GM18499 (cell line): ENCODE results near the gene S100A14.
"Not testable (repeated sequence)": the region's sequence is repeated elsewhere in the genome, so short reads cannot be mapped to it uniquely, and the experiment has no call there.

Experiments used
- ATAC-seq: cut with Tn5 transposase; IDR thresholded peaks from one replicate; pipeline ENCODE4 v1.9.1; 2021; ENCODE audit warnings: moderate number of reproducible peaks; ENCODE audit not compliant: insufficient read depth, unreplicated experiment

S100A14 gene

GRCh38 chr1:153640213-153640612, 24.1 kb upstream of the S100A14 start:
- not testable (repeated sequence) for ATAC-seq

- ATAC-seq: no peak
These were observed 23.2 kb upstream of the S100A14 start for GRCh38 chr1:153639280-153639679.

GRCh38 chr1:153638261-153638660, 22.1 kb upstream of the S100A14 start:
- ATAC-seq: no peak

- no peak for ATAC-seq
These were observed 20.2 kb upstream of the S100A14 start for GRCh38 chr1:153636312-153636711.

- ATAC-seq: no peak
These were observed 19.7 kb upstream of the S100A14 start for GRCh38 chr1:153635872-153636271.

GRCh38 chr1:153633754-153634665, 17.9 kb upstream of the S100A14 start, which contains the start of gene CHTOP:
Gene CHTOP, plus strand, starts transcription at chr1:153634066. Its CDS starts 2,523 bp downstream, at chr1:153636589.
- ATAC-seq: peak; percentile 73

- no peak for ATAC-seq
These were observed 17.1 kb upstream of the S100A14 start for GRCh38 chr1:153633161-153633753.

GRCh38 chr1:153631047-153632022, 15.2 kb upstream of the S100A14 start:
- ATAC-seq: no peak

GRCh38 chr1:153630384-153630783, 14.3 kb upstream of the S100A14 start:
- ATAC-seq: no peak

- ATAC-seq: no peak
These were observed 13.8 kb upstream of the S100A14 start for GRCh38 chr1:153629971-153630370.

GRCh38 chr1:153629343-153629665, 13.2 kb upstream of the S100A14 start:
- ATAC-seq: no peak

- no peak for ATAC-seq
These were observed 12.7 kb upstream of the S100A14 start for GRCh38 chr1:153628638-153629342.

- no peak for ATAC-seq
These were observed 11.8 kb upstream of the S100A14 start, which contains the start of gene S100A1 for GRCh38 chr1:153627715-153628626. Gene S100A1, plus strand, starts transcription at chr1:153628434. Its CDS starts 2,088 bp downstream, at chr1:153630522.

GRCh38 chr1:153626904-153627714, 11.0 kb upstream of the S100A14 start, which contains the start of gene S100A13:
Gene S100A13, minus strand, starts transcription at chr1:153627505. Its CDS starts 1,033 bp downstream, at chr1:153626472.
- no peak for ATAC-seq

- ATAC-seq: no peak
These were observed 10.4 kb upstream of the S100A14 start for GRCh38 chr1:153626477-153626903.

- no peak for ATAC-seq
These were observed 9.0 kb upstream of the S100A14 start for GRCh38 chr1:153624965-153625611.

- ATAC-seq: no peak
These were observed 7.0 kb upstream of the S100A14 start for GRCh38 chr1:153623101-153623500.
